K562 treated with DMSO at 1 percent for 24 hours (cell line): ENCODE data around the gene APOM. TPM values are rescaled to one million over a fixed set of nuclear protein-coding genes. Genes with fewer than 3 reads are reported as not detected.

Source experiments
- total RNA-seq: library from RNA; unstranded; fragments of 300-600 nt; gene quantifications from 2 replicates; pipeline ENCODE4 v1.2.3, GENCODE V29; 2022; ENCODE audit warnings: low read depth; ENCODE audit not compliant: insufficient read depth

The APOM gene
- 5.6 and 8.4 TPM in 2 replicates for total RNA-seq

DNA sequence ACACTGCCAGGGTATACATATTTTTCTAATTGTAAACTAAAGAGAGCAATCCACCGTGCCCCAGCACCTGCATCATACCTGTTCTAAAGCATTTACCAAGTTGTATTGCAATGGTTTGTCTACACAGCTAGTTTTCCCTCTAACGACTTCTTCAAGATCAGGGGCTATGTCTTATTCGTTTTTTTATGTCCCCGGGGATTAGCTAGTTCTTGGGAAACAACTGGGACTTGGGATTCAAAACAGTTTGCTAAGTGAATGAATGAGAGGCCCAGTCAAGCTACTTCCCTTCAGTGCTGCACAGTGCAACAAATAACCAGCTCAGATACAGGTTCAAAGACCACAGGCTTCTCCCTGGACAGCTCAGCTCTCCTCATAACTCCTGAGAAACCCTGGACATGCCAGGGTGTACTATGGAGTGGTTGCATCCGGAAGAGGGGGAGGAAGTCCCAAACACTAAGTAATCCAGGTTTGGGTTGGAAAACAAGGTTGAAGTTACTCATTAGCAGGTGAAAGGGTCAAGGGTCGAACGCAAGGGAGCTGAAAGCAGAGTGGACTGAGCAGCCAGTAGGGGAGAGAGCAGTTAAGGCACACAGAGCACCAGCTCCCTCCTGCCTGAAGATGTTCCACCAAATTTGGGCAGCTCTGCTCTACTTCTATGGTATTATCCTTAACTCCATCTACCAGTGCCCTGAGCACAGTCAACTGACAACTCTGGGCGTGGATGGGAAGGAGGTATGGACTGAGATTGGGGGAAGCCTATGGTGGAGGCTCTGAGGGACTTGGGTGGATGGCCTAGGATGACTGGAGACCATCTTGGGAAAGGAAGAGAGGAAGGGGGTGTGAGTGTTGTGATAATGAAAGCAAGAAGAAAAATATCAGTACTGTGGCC, at the start of gene APOM:
APOM (plus strand) TSS at position 546 of the 889 bp plus-strand sequence; CDS start at position 619, 73 bp downstream.

DNA sequence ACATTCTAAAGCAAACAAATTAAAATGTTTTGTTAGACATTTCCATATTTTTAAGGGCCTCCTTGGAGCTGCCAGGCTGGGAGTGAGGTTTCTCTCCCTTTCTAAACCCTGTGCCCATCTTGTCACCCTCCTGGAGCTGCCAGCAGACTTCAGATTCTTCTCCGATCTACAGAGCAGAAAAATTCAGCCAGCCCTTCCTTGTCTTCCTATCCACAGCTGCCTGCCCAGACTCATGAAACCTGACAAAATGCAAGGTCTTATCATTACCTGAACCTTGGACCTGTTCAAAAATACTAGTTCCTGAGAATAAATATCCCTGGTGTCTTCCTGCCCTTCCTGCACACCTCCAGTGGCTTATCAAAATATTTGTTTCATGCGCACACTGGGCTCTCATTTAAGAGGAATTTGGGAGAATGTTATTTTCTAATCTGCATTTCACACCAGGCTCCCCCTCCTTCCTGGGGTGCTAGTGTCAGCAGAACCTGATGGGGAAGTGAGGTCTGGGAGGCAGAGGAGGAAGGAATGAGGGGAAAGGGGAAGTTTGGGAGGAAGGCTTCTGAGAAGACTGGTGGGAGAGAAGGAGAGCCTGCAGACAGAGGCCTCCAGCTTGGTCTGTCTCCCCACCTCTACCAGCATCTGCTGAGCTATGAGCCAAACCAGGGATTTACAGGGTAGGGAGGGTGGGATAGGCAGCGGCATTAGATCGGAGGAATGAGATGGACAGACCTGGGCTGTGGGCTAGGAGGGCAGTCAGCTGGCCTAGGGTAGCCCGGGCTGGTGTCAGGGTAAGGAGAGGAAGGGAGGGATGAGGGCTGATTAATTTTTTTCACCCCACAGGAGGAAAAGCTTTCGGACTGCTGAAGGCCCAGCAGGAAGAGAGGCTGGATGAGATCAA, 40.8 kb upstream of the APOM start, which contains the start of gene AIF1:
AIF1 (plus strand) TSS at position 551 of the 895 bp plus-strand sequence; CDS start at position 647, 96 bp downstream.

DNA sequence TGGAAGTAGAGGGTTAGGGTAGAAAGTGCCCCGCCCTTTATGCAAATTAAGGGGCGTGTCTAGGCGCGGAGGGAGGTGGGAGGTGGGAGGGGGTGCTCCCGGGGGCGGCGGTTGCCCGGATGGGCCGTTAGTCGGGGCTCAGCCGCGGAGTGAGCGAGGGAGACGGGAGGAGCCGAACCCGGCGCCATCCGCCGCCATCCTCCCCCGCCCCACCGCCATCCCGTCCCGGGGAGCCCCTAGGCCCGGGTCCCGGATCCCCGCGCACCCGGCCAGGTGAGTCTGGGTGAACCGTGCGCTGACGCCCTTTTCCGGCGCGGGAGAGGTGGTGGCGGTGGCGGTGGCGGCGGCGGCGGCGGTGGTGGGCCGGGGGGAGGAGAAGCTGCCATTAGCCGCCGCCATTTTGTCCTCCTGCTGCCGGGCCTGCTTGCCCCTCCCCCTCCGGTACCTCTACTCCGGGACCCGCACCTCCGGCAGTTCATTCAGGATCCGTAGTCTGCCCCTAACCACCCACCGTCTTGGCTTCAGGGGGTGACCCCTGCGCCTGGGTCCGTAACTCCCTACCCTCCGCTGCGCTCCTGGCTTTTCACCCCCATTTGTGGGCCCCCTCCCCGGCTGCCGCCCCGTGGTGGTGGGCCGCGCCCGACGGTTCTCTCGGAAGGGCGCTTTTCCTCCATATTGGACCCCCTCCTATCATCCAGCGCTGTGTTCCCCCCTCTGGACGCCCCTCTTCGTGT, 34.9 kb upstream of the APOM start, which contains the start of gene PRRC2A:
PRRC2A (plus strand) TSS at position 130 of the 734 bp plus-strand sequence. CDS start 2,075 bp downstream, outside the sequence.

DNA sequence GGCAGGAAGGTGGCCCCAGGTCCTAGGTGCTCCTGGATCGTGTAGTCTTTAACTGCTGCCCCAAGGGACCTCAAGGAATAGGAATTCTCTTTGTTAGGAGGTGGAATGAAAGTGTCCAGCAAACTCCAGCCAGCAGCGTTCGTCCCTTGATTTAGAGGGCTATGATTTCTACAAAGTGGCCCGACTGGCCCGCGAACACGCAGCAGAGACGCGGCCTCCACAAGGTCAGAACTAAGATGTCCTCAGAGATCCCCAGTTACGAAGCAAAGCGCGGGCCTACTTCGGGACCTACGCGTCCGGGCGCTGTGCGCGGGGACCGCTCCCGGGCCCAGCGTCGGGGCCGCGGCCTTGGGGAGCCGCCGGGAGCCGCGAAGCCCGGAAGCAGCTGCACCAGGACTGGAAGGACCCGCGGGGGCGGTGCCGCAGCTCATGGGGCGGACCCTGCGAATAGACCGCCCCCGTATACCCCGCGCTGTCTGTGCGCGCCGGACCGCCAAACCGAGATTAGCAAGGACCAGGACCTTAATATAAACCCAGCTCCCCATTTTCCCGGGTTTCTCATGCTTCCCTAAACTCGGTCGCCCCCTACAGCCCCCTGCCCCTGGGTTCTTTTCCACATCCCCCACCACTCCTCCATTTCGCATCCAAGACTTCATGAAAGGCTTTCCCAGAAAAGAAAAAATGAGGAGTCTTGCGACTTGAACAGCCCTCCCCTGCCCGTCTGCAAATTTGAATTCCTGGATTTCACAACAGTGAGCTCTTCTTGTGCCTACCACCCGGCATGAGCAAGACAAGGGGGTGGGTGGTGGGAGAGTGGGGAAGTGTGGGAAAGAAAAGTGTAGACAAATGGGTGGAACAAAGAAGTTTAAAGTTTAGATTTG, 4.9 kb downstream of the APOM start, which contains the start of gene C6orf47:
C6orf47 (minus strand) TSS at position 398 of the 881 bp plus-strand sequence. CDS start 831 bp downstream, outside the sequence.

GRCh38 chr6:31664790-31665500, 9.3 kb downstream of the APOM start, which contains the start of gene GPANK1:
Gene GPANK1 (minus strand): TSS chr6:31664997. CDS start chr6:31664478, 519 bp downstream.

GRCh38 chr6:31665501-31666336, 10.0 kb downstream of the APOM start, which contains the start of gene CSNK2B:
Gene CSNK2B (plus strand): TSS chr6:31666080. CDS start chr6:31666832, 752 bp downstream.

DNA sequence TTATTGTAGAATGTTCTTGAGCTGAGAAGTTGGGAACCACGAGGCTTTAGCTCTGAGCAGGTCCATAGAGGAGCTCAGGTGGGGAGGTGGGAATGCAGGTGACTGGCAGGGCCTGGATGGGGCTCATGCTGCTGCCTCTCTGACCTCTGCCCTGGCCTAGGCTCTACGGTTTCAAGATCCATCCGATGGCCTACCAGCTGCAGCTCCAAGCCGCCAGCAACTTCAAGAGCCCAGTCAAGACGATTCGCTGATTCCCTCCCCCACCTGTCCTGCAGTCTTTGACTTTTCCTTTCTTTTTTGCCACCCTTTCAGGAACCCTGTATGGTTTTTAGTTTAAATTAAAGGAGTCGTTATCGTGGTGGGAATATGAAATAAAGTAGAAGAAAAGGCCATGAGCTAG, 14.0 kb downstream of the APOM start, which contains the start of gene LY6G5B:
LY6G5B (plus strand) TSS at position 301 of the 400 bp plus-strand sequence. CDS start 975 bp downstream, outside the sequence.

GRCh38 chr6:31680226-31681134, 24.8 kb downstream of the APOM start, which contains the start of gene LY6G5C:
Gene LY6G5C (minus strand): TSS chr6:31681067. CDS start chr6:31680373, 694 bp downstream.

GRCh38 chr6:31702819-31703716, 47.4 kb downstream of the APOM start, which contains the start of gene ABHD16A:
Gene ABHD16A (minus strand): TSS chr6:31703324. CDS start chr6:31703281, 43 bp downstream.

GRCh38 chr6:31706599-31706998, 50.9 kb downstream of the APOM start, which contains the start of gene LY6G6F:
Gene LY6G6F (plus strand): TSS chr6:31706866. CDS start chr6:31706907, 41 bp downstream.

Other genes with a start within 250 kb of the APOM start
- gene MICB, start 157.7 kb upstream of the APOM start, total RNA-seq, result 27.4 and 28.7 TPM in 2 replicates
- not detected in 2 replicates for gene MCCD1, start 126.9 kb upstream of the APOM start, total RNA-seq
- 156 and 175 TPM in 2 replicates for gene DDX39B, start 113.9 kb upstream of the APOM start, total RNA-seq
- not detected in 2 replicates for gene ATP6V1G2, start 109.3 kb upstream of the APOM start, total RNA-seq
- 78.2 and 92.3 TPM in 2 replicates for gene NFKBIL1, start 108.3 kb upstream of the APOM start, total RNA-seq
- gene LTA, start 83.6 kb upstream of the APOM start, total RNA-seq, result 0.42 TPM in 1 of 2 replicates, not detected in the other
- 0.32 and 0.80 TPM in 2 replicates for gene TNF, start 80.3 kb upstream of the APOM start, total RNA-seq
- 2.1 TPM in 1 of 2 replicates, not detected in the other for gene LTB, start 73.5 kb upstream of the APOM start, total RNA-seq
- 1.2 and 4.7 TPM in 2 replicates for gene LST1, start 69.6 kb upstream of the APOM start, total RNA-seq
- gene NCR3, start 62.9 kb upstream of the APOM start, total RNA-seq, result 1.8 and 2.2 TPM in 2 replicates
- gene AIF1, start 40.7 kb upstream of the APOM start, total RNA-seq, result 8.9 and 11.5 TPM in 2 replicates
- 276 and 279 TPM in 2 replicates for gene PRRC2A, start 35.2 kb upstream of the APOM start, total RNA-seq
- 470 and 501 TPM in 2 replicates for gene BAG6, start 3.2 kb upstream of the APOM start, total RNA-seq
- 42.1 and 44.2 TPM in 2 replicates for gene C6orf47, start 4.9 kb downstream of the APOM start, total RNA-seq
- 62.9 and 68.1 TPM in 2 replicates for gene GPANK1, start 9.1 kb downstream of the APOM start, total RNA-seq
- 569 and 630 TPM in 2 replicates for gene CSNK2B, start 10.2 kb downstream of the APOM start, total RNA-seq
- gene LY6G5B, start 14.1 kb downstream of the APOM start, total RNA-seq, result 4.5 and 6.0 TPM in 2 replicates
- 0.45 TPM in 1 of 2 replicates, not detected in the other for gene LY6G5C, start 25.2 kb downstream of the APOM start, total RNA-seq
- gene ABHD16A, start 47.4 kb downstream of the APOM start, total RNA-seq, result 104 and 110 TPM in 2 replicates
- gene LY6G6F, start 51.0 kb downstream of the APOM start, total RNA-seq, result not detected in 2 replicates
- gene LY6G6D, start 59.5 kb downstream of the APOM start, total RNA-seq, result not detected in 2 replicates
- gene LY6G6C, start 65.9 kb downstream of the APOM start, total RNA-seq, result not detected in 2 replicates
- gene MPIG6B, start 67.5 kb downstream of the APOM start, total RNA-seq, result not detected in 2 replicates
- 60.3 and 69.2 TPM in 2 replicates for gene DDAH2, start 73.4 kb downstream of the APOM start, total RNA-seq
- gene CLIC1, start 80.6 kb downstream of the APOM start, total RNA-seq, result 1,325 and 1,384 TPM in 2 replicates
- gene MSH5, start 84.1 kb downstream of the APOM start, total RNA-seq, result 31.2 and 34.8 TPM in 2 replicates
- gene SAPCD1, start 106.8 kb downstream of the APOM start, total RNA-seq, result 4.5 and 5.1 TPM in 2 replicates
- 5.7 and 7.6 TPM in 2 replicates for gene VWA7, start 121.4 kb downstream of the APOM start, total RNA-seq
- 128 and 134 TPM in 2 replicates for gene VARS1, start 139.9 kb downstream of the APOM start, total RNA-seq
- 164 and 168 TPM in 2 replicates for gene LSM2, start 151.1 kb downstream of the APOM start, total RNA-seq
- gene HSPA1L, start 159.4 kb downstream of the APOM start, total RNA-seq, result 4.2 and 4.5 TPM in 2 replicates
- 1,066 and 1,122 TPM in 2 replicates for gene HSPA1A, start 159.6 kb downstream of the APOM start, total RNA-seq
- 895 and 916 TPM in 2 replicates for gene HSPA1B, start 171.8 kb downstream of the APOM start, total RNA-seq
- 325 and 330 TPM in 2 replicates for gene NEU1, start 206.9 kb downstream of the APOM start, total RNA-seq
- 10.9 and 11.4 TPM in 2 replicates for gene SLC44A4, start 223.1 kb downstream of the APOM start, total RNA-seq
- gene EHMT2, start 241.8 kb downstream of the APOM start, total RNA-seq, result 93.8 and 95.0 TPM in 2 replicates
- 8.6 and 11.4 TPM in 2 replicates for gene ZBTB12, start 246.2 kb downstream of the APOM start, total RNA-seq